CD4-positive, alpha-beta T cell treated with Interleukin-15 for 4 hours (primary cell): ENCODE results near the gene RCAN3.

Experiments
- DNase-seq: peaks from one replicate; pipeline ENCODE4 v3.0.0-alpha.2; 2020; ENCODE audit warnings: low spot score

Gene RCAN3

DNA sequence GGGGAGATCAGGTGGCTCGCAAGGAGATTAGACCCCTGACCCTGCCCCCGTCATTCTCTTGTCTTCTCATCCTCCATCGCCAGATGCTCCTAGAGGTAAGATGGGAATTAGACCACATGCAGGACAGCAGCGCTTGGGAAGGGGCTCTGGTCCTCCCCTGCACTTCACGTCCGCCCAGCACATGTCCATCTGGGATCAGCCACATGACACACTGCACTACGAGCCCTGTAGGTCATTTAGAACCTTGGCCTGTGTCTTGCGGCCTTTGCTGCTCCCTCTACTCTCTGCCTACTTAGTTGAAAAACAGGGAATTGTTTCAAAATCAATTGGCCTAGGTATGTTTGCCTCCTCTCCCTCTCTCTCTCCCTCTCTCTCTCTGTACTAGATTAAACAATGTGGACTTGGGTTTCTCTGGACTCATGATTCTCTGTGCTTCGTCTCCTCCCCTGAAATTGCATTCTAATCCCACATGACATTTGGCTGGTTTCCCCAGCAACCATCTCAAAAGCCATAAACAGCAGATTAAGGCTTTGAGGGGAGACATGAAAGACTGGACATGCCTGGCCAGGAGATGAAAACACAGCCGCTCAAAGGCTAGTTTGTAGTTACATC is 49.4 kb downstream of the RCAN3 start:
- DNase-seq = no peak

DNA sequence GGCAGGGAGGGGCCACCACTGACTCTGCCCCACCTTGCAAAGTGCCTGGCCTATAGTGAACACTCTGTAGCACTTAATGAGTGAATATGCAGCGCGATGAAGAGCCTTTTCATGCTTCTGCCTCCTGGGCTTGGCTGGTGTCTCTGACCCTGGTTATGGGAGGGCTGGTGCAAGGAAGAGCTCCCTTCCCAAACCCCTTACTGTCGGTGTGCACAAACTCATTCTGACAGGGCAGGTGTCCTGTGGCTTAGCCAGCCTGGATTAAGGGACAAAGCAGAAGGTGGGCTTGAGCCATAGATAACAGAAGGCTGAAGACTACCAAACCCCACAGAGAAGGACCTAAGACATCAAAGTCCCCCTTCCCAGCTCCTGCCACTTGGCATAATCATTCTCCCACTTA is 51.3 kb downstream of the RCAN3 start:
- no peak for DNase-seq

DNA sequence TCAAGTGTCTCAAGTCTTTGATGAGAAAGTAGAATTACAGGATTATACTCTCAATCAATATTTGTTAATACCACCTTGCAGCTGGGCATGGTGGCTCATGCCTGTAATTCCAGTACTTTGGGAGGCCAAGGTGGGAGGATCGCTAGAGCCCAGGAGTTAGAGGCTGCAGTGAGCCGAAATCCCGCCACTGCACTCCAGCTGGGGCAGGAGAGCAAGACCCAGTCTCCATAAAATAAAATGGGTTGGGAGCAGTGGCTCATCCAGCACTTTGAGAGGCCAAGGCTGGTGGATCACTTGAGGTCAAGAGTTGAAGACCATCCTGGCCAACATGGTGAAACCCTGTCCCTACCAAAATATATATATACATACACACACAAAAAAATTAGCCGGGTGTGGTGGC is 52.1 kb downstream of the RCAN3 start:
- DNase-seq = no peak

DNA sequence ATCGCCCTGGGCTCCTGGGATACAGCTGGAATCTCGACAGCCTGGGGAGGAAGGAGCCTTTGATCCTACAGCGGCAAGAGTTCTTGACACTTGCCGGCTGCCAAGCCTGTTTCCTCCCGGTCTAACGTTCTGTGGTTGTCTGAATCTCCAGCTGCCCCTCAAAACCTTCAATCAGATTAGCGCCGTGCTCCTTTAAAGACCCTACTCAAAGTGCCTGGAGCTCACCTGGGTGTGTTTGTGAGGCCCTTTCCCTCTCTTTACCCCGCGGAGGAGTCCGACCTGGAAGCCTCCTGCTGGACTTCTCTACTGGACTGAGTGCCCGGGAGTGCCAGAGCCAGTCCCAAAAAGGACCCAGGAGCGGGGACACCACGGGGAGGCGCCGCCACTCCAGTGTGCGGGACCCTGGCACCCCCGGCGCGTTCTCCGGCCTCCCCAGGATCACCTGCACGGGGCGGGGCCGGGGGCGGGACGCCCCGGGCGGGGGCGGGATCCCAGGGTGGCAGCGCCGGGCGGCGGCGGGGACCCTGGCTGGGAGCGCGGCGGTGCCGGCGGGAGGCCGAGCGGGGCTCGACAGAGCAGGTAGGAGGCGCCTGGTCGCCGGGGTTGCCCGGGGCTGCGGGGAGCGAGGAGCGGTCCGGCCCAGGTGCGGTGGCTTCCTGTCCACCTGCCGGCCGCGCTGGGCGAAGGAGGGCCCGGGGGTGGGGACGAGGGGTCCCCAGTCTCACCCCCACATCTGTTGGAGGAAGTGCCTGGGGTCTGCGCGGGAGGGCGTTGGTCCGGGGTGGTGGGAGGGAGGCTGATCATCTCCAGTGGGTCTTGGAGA is 53.2 kb downstream of the RCAN3 start, which contains the start of gene NCMAP:
TSS of gene NCMAP (plus strand) at position 497 of the 823 bp plus-strand sequence. CDS start 39,344 bp downstream, outside the sequence.
- peak; percentile 25 for DNase-seq

DNA sequence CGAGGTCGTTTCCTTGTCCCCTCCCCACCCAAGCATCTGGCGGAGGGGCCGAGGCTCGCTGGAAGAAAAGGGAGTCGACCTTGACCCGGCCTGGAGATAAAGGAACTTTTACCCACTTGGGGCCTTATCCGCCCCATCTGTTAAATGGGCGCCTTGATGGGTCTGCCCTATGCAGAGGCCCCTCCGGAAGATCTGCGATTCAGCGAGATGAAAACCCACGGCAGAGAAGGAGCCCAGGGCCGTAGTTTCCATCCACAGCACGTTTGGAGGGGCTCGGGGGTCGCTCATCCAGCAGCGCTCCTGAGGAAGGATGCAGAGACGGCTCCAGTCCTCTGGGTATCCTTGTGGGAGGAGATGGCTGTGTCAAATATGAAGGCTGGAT is 53.8 kb downstream of the RCAN3 start:
- no peak for DNase-seq

DNA sequence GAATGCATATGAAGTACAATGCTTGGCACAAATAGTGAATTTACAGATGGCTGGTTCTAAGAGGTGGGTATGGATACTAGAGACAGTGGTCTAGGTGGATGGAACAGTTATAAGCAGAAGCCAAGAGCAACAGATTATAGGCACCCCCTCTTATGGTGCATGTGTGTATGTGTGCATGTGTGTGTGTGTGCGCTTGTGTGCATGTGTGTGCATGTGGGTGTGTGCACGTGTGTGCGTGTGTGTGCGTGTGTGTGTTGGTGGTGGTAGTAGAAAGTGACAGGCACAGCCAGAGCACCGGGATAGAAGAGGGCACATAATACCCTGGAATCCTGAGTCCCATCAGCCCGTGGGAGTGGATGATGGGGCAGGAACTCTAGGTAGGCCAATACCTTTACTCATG is 54.6 kb downstream of the RCAN3 start:
- no peak for DNase-seq

DNA sequence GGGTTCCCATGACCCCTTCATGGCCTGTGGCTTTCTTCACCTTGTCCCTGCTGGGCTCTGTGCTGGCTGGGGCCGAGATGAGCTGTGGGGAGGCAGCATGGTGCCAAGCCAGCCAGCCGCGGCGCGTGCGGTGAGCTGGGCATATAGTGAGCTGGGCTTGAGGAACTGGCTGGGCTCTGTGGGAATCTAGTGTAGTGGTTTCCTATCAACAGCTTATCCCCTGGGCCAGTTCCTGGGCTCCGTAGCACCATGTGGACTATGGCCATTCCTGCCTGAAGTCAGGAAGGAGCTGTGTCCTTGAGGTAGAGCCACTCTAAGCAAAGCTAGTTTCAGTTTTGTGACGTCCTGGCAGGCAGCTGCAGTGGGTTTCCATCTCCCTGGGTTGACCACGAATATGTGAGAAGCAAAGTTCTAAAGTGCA is 55.1 kb downstream of the RCAN3 start:
- no peak for DNase-seq

DNA sequence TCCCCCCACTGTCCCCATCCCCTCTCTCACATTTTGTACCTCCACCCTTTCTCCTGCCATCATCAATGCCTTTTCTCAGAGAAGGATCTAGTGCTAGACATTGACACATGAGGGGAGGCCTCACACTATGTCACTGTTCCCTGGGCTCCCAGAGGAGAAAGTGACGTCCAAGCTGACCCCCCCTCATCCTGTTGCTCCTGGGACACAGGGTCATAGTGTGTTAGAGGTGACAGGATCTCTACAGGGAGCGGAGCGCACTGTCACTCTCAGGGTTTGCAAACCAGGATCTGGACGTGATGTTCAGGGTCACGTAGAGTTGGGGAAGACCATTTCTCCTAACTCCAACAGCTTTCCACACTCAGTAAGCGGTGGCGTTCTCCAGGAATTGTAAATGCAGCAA is 55.8 kb downstream of the RCAN3 start:
- DNase-seq = no peak

DNA sequence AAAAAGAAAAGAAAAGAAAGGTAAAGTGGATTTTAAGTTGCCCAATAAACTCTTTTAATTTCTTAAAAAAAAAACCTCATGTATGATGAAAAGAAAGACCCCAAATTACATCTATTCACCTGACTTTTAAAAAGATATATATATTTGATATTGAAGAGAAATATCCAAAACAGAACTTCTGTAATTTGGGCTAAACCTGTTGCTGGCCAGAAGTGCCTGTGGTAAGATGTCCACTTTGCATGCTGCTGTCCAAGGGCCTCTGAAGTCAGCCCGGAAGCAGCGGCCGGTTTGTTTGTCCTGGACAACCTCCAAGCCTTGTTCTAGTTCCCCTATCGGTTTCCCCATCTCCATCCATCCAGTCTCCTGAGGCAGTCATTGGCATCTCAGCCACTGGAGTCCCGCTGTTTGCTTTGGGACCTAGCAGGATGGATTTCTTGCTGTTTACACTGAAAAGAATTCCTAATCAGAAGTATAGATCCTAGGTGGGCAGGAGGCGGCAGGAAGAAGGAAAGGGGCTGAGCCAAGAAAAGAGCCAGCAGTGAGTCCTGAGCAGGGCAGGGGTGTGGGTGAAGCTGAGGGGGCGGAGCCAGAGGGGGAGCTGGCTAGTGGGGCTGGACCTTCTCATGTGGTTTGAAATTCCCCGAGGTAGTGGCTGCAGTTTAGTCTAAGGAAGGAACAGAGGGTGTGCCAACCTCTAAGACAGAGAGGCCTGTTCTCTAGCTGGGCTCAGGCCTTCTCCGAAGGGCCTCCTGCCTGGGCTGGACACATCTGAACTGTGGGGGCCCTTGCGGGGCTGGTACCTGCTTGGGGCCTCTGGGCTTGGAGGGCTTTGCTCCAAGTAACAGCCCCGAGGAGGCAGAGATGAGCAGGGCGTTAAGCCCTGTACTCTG is 56.5 kb downstream of the RCAN3 start:
- no peak for DNase-seq

DNA sequence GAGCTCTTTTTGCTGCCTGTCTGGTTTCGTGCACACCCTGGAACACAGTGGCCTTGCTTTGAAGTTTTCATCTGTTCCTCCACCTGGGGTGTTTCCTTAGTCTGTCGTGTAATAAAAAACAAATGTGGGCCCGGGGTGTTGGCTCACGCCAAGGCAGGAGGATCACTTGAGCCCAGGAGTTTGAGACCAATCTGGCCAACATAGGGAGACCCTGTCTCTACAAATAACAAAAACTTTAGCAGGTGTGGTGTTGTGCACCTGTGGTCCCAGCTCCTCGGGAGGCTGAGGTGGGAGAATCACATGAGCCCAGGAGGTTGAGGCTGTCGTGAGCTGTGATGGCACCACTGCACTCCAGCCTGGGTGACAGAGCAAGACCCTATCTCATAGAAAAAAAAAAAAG is 57.7 kb downstream of the RCAN3 start:
- no peak for DNase-seq

DNA sequence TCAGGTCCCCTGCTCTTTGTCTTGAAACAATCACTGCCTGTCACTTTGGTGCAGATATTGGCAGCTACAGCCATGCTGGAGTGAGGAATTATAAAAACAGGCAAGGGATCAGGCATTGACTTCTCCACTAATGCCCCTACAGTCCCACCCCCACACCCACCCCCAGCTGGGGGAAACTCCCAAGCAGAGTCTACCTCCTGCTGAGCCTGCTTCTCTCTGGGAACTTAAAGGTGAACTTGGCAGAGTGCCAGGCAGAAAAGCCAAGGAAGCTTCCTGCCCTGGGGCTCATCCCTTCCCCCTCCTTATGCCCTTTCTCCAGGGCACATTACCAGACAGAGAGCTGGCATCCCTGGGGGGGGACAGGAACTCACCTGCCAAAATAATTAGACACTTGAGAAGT is 60.0 kb downstream of the RCAN3 start:
- no peak for DNase-seq

DNA sequence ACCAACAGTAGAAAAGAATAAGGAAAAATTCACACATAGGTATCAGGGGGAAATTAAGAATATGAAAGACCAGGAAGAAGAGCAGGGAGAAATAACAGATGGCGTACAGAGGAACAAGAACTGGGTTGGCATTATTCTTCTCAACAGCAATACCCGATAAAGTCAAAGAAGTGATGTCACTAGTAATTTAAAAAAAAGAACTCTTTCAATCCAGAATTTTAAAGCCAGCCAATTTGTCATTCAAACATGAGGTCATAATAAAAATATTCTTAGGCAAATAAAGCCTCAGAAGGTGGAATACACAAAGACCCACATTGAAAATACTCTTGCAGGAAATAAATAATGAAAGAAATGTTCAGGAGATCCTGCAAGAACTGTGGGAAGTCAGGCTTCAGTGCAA is 62.1 kb downstream of the RCAN3 start:
- no peak for DNase-seq

DNA sequence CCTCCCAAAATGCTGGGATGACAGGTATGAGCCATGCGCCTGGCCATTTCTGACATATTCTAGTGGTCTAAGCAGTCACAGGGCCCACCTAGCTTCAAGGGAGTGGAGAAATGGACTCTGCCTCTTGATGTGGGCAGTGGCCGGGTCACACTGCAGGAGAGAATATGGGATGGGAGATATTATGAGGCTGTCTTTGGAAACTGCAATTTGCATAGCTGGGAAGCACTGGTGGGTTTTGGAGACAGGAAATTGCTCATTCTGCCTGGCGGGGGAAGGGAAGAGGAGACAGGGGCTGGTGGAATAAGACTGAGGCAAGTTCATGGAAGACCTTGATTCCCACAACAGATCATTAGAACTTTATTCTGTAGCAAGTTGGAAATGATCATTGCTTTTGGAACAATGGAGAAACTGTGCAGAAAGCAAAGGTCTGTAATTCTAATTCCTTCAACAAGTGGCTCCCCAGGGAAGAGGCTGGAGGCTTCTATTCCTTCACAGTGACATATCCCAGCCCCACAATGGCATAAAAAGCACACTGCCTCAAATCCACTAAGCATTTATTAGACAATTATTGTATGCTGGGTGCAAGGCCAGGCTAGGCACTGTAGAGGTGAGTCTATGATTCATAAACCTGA is 63.7 kb downstream of the RCAN3 start:
- no peak for DNase-seq

DNA sequence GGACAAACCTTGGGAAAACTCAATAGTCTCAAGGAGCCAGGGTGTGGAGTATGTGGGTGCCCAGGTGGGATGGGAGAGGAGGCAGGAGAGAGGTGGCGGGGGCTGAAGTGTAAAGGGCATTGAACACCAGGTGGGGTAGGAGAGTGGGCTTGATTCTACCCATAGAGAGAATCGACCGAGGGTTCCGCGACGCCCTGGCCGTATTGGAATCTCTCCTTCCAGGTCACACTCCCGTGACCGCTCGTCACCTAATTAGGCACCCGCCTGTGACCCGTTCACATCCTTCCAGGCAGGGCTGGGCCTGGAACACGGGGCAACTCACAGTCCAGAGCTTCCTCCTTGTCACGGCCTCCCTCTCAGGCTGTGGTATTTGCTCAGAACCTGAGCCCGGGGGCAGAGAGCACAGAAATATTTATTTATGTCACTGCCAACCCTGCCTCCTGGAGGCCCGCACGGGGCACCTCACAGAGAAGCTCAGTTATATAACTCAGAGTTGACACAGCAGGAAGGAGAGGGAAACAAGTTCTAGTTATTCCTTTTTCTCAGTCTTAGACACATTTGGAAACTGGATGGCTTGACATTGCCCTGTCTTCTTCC is 65.3 kb downstream of the RCAN3 start:
- no peak for DNase-seq

DNA sequence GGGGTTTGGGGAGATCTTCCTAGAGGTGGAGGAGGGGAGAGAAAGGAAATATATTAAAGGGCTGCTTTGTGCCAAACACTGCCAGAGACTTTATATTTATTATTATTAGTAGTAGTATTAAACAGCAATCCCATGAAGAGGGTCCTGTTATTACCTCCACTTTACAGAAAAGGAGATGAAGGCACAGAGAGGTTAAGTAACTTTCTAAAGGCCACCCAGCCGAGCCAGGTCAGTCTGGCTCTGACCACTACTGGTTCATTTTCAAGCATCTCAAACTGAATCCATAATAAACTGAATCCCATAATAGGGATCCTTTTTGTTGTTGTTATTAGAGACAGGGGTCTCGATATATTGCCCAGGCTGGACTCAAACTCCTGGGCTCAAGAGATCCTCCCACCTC is 65.8 kb downstream of the RCAN3 start:
- DNase-seq = no peak

DNA sequence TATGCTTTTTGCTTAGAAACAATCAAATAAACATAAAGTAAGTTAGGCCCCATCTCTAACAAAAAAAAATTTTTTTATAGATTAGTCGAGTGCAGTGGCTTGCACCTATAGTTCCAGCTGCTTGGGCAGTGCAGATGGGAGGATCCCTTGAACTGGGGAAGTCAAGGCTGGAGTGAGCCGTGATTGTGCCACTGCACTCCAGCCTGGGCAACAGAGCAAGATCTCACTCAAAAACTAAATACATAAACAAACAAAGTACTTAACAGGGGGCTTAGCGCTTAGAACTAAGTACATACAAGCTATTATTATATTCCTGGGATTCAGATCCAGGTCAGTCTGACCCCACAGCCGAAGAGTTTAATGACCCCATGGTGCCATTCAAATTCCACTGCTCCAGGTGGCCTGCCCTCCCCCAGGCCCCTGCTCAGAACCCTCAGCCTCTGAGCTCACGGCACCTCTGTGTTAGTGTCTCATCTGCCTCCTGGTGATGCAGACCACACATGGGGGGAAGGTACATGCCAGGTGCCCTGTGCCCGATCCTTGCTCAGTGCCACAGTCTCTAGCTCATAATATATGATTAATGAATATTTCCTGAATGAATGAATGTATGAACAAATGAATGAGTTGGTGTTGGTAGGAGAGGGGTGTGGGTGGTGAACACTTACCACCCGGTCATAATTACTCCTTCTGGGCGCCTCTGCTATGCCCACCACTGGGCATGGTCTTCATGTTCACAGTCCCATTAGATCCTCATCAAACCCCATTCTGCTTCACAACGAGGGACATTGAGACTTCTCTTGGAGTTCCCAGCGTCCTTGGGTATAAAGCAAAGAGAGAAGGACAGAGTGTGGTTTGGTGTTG is 67.9 kb downstream of the RCAN3 start:
- DNase-seq = no peak

DNA sequence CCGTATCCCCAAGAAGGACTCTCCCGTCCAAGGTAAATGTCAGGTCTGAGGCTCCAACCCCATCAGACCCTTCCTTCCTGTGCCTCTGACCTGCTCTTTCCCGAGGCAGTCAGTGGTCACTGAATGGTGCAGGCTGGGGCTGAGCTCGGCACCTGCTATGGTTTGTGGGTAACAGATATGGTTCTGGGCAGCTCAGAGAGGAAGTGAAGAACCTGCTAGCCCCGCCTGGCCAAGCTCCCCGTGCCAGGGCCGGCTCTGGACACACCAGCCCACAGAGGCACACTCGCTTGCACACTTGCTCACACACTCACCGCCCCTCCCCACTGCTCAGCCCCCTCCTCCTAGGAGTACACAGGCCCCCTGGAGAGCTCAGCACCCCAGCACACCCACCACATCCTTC is 69.7 kb downstream of the RCAN3 start:
- DNase-seq = no peak

DNA sequence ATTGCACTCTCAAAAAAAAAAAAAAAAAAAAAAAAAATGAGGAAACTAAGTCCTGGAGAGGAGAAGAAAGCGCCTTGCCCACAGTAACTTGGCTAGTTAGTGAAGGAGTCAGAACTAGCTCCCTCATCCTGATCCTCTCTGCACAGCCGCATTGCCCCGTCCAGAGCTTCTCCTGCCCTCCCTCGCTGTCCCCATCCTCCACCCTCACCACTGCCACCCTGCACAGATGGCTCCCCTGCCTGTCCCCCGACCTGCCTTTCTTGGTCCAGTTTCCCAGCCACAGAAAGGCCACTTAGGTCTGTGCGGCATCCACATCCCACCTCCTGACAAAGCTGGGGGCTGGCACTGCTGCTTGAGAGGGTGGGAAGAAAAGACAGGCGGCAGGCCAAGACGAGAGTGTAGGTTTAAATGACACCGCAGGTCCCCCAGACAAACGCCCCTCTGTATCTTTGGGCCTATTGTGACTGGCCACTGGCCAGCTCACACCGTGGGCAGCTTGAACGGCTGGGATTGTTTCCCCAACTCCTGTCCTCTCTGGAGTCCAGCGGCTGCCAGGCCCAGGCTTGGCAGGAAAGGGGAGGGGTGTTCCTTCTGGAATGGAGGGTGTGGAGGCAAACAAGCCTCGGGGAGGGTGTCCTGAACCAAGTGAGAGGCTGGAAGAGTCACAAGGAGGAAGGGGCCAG is 73.4 kb downstream of the RCAN3 start:
- DNase-seq = no peak

DNA sequence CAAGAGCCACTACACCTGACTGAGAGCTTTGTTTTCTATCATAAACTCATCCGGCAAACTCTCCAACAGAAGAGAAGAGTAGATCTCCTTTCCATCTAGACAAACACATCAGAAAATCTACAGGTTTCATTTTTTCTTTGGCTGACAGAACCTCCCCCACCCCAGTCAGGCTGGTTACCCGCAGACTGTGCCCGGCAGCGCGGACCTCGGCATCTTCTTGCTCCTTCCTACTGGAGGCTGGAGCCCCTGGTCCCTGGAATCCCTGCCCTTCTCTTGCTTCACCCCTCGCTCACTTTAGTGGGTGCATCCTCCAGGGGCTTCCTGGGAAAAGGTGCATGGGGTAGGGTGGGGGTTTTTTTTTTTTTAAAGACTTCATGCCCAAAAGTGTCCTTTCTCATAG is 76.2 kb downstream of the RCAN3 start:
- no peak for DNase-seq

DNA sequence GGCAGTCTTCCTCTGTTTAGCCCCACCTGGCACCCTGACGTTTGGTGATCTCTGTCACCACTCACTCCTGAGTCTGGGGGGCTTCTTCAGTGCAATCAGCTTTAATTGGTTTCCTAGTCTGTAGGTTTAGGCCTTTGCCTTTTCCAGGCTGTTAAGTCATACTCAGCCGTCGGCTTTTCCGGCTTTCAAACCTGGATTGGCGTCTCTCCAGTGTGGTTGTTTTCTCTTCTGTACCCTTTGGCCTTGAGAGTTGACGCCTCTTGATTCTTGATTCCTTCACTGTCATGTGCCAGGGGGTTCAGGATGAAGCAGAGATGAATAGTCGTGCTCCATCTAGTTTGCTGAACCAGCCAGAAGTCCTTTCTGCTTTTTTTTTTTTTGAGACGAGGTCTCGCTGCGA is 78.1 kb downstream of the RCAN3 start:
- no peak for DNase-seq
